ENCODE data around the gene AEBP1.
A peak's percentile ranks its signal among the peaks of the same experiment; 100 is the strongest.

The AEBP1 gene

GRCh38 chr7:44102846-44103565, 1.1 kb upstream of the AEBP1 start:
- peaks cover 6 to 29% of the 10 kb centered on the region in 2 donors for H3K27me3 ChIP-seq (ENCODE audit: control insufficient read depth in 1 of 2, insufficient read depth in 2 of 2, low read length in 2 of 2)
- H3K9ac ChIP-seq (ENCODE audit: low read length): no peak overlapping the region
- H3K9me3 ChIP-seq (ENCODE audit: low read length): no peaks in the 10 kb centered on the region
- H3K4me3 ChIP-seq (ENCODE audit: low read depth in 1 of 2, low read length in 2 of 2): no peak overlapping the region
- H3K4me1 ChIP-seq (ENCODE audit: insufficient read depth, low read length): no peaks in the 10 kb centered on the region
- H3K27ac ChIP-seq (ENCODE audit: low read depth, low read length): no peak overlapping the region
- no peaks in the 10 kb centered on the region for H3K36me3 ChIP-seq (ENCODE audit: insufficient read depth, low read length)

GRCh38 chr7:44103566-44103922, 601 bp upstream of the AEBP1 start:
- no peak overlapping the region for H3K4me3 ChIP-seq (ENCODE audit: low read depth in 1 of 2, low read length in 2 of 2)
- H3K27me3 ChIP-seq (ENCODE audit: control insufficient read depth in 1 of 2, insufficient read depth in 2 of 2, low read length in 2 of 2): peaks cover 6 to 29% of the 10 kb centered on the region in 2 donors
- no peaks in the 10 kb centered on the region for H3K36me3 ChIP-seq (ENCODE audit: insufficient read depth, low read length)
- no peak overlapping the region for H3K9ac ChIP-seq (ENCODE audit: low read length)
- no peaks in the 10 kb centered on the region for H3K9me3 ChIP-seq (ENCODE audit: low read length)
- H3K27ac ChIP-seq (ENCODE audit: low read depth, low read length): no peak overlapping the region
- no peaks in the 10 kb centered on the region for H3K4me1 ChIP-seq (ENCODE audit: insufficient read depth, low read length)

DNA sequence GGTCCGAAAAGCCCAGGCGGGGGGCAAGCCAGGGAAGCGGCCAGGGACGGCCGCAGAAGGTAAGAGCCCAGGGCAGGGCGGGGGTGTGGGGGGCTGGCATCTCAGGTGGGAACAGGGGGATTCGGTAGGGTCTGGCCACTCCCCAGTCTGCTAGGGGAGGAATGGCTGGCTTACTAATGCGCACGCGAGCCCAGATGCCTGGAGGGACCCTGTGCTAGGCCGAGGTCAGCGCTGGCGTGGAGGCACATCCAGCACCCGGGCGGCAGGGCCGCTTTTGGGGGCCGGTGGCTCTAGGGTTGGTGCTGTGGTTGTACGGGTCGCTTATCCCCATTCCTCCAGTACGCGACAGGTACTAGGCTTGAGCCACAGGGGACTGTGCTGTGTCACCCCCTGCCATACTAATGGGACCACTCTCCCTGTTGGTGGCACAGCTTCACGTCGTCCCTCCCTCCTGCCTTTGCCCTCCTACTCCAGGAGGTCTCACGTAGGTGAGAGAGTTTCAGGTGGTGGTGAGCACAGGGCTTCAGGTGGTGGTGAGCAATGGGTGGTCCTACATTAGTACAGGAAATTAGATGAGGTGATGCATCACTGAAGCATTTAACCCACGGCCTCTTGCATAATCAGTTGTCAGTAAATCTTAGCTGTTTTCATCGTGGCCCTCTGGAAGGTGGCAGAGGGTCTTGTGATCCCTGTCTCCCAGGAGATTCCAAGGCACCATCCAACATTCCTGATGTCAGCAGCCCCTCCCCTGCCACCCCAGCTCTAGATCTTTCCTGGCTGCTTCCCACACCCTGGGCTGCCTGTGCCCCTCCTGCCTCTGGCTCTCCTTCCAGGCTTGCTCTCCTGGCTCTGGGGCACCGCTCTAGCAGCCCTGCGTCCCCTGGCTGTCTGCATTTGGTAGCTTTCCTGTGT, 971 bp downstream of the AEBP1 start:
- Histone ChIP-seq H3K4me1 (ENCODE audit: insufficient read depth, low read length) (no peaks in the 10 kb centered on the region), H3K27ac (ENCODE audit: low read depth, low read length) (peak overlapping the region; percentile 61), H3K27me3 (ENCODE audit: control insufficient read depth in 1 of 2, insufficient read depth in 2 of 2, low read length in 2 of 2) (peaks cover 6 to 29% of the 10 kb centered on the region in 2 donors), H3K4me3 (ENCODE audit: low read depth in 1 of 2, low read length in 2 of 2) (peak overlapping the region; percentile 58 to 64), H3K36me3 (ENCODE audit: insufficient read depth, low read length) (no peaks in the 10 kb centered on the region), H3K9me3 (ENCODE audit: low read length) (no peaks in the 10 kb centered on the region), H3K9ac (ENCODE audit: low read length) (peak overlapping the region; percentile 27)

- Histone ChIP-seq H3K27ac (ENCODE audit: low read depth, low read length) (peak overlapping the region; percentile 61), H3K36me3 (ENCODE audit: insufficient read depth, low read length) (no peaks in the 10 kb centered on the region), H3K4me1 (ENCODE audit: insufficient read depth, low read length) (no peaks in the 10 kb centered on the region), H3K9me3 (ENCODE audit: low read length) (no peaks in the 10 kb centered on the region), H3K4me3 (ENCODE audit: low read depth in 1 of 2, low read length in 2 of 2) (peak overlapping the region; percentile 38 to 58), H3K9ac (ENCODE audit: low read length) (peak overlapping the region; percentile 24), H3K27me3 (ENCODE audit: control insufficient read depth in 1 of 2, insufficient read depth in 2 of 2, low read length in 2 of 2) (peaks cover 6 to 29% of the 10 kb centered on the region in 2 donors)
Measured at GRCh38 chr7:44105832-44106231, 1.7 kb downstream of the AEBP1 start.

- no peak overlapping the region for H3K27ac ChIP-seq (ENCODE audit: low read depth, low read length)
- H3K27me3 ChIP-seq (ENCODE audit: control insufficient read depth in 1 of 2, insufficient read depth in 2 of 2, low read length in 2 of 2): peaks cover 6 to 29% of the 10 kb centered on the region in 2 donors
- peak overlapping the region in 1 of 2 donors; percentile 58 for H3K4me3 ChIP-seq (ENCODE audit: low read depth in 1 of 2, low read length in 2 of 2)
- H3K4me1 ChIP-seq (ENCODE audit: insufficient read depth, low read length): no peaks in the 10 kb centered on the region
- H3K9me3 ChIP-seq (ENCODE audit: low read length): no peaks in the 10 kb centered on the region
- no peak overlapping the region for H3K9ac ChIP-seq (ENCODE audit: low read length)
- H3K36me3 ChIP-seq (ENCODE audit: insufficient read depth, low read length): no peaks in the 10 kb centered on the region
Measured at GRCh38 chr7:44106311-44107065, 2.3 kb downstream of the AEBP1 start.

GRCh38 chr7:44107116-44107960, 3.2 kb downstream of the AEBP1 start:
- Histone ChIP-seq H3K27ac (ENCODE audit: low read depth, low read length) (no peak overlapping the region), H3K27me3 (ENCODE audit: control insufficient read depth in 1 of 2, insufficient read depth in 2 of 2, low read length in 2 of 2) (peaks cover 6 to 29% of the 10 kb centered on the region in 2 donors), H3K4me3 (ENCODE audit: low read depth in 1 of 2, low read length in 2 of 2) (no peak overlapping the region), H3K9ac (ENCODE audit: low read length) (no peak overlapping the region), H3K9me3 (ENCODE audit: low read length) (no peaks in the 10 kb centered on the region), H3K4me1 (ENCODE audit: insufficient read depth, low read length) (no peaks in the 10 kb centered on the region), H3K36me3 (ENCODE audit: insufficient read depth, low read length) (no peaks in the 10 kb centered on the region)

DNA sequence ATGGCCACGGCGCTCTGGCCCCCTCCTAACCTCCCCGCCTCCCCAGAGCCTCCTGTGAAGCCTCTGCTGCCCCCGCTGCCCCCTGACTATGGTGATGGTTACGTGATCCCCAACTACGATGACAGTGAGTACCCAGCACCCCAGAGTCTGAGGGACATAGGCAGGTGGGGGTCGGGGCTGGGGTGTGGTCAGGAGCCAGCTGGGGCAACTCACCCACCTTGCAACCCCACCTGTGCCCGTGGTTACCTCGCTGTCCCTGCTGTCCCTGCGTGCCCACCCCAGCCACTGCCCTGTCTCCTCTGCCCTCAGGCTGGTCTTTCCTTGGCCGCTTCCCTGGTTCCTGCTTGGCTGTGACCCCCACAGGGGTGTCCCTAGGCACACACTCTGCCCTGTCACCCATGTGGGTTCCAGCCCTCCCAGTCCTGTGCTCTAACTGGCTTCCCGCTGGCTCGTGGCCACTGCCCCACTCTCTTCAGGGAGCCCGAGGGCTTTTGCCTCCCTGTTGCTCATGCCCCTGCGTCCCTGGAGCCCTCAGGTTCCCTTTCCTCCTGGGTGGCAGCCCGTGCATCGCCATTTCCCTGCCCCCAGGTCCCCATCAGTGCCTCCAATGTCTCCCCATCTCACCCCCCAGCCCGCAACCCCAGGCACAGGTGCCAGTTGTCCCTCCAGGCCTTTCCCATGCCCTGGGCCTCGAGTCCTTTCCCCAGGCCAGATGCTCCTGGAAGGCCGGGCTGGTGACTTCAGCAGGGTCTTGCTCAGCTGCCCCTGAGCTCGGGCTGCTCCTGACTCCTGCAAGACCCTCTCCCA, 4.0 kb downstream of the AEBP1 start:
- no peaks in the 10 kb centered on the region for H3K4me1 ChIP-seq (ENCODE audit: insufficient read depth, low read length)
- no peak overlapping the region for H3K27ac ChIP-seq (ENCODE audit: low read depth, low read length)
- no peak overlapping the region for H3K9ac ChIP-seq (ENCODE audit: low read length)
- H3K36me3 ChIP-seq (ENCODE audit: insufficient read depth, low read length): no peaks in the 10 kb centered on the region
- H3K4me3 ChIP-seq (ENCODE audit: low read depth in 1 of 2, low read length in 2 of 2): no peak overlapping the region
- H3K9me3 ChIP-seq (ENCODE audit: low read length): no peaks in the 10 kb centered on the region
- peaks cover 6 to 28% of the 10 kb centered on the region in 2 donors for H3K27me3 ChIP-seq (ENCODE audit: control insufficient read depth in 1 of 2, insufficient read depth in 2 of 2, low read length in 2 of 2)

DNA sequence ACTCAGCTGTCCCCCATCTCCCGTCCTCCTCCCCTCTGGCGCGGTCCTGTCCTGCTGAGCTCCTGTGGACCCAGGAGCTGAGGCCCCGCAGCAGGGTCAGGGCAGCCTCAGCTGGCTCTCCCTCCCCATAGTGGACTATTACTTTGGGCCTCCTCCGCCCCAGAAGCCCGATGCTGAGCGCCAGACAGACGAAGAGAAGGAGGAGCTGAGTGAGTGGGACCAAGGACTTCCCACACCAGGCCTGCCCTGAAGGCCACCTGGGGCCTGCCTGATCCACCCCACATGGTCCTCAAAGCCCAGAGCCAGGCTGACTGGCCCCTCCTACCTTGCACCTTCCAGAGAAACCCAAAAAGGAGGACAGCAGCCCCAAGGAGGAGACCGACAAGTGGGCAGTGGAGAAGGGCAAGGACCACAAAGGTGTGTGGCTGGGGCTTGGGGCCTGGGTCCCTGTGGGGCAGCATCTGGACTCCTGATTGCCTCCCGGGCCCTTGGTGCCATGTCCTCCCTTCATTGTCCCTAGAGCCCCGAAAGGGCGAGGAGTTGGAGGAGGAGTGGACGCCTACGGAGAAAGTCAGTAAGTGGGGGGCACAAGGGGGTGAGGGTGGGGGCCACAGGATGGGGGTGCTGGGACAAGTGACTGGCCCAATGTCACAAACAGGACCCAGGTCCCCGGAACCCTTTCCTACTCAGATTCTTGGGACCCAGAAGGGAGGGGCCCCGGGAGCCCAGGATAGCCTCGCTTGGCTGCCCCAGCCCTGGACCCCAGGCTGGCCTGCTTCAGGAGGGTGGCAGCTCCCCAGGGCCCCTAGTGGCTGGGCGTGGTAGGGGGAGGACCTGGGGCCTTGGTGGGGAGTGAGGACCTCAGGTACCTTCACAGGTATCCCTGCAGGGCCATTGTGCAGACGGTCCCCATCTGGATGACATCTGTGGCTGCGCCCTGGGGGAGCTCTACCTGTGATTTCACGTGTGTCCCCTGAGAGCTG, 4.9 kb downstream of the AEBP1 start:
- Histone ChIP-seq H3K9ac (ENCODE audit: low read length) (no peak overlapping the region), H3K27me3 (ENCODE audit: control insufficient read depth in 1 of 2, insufficient read depth in 2 of 2, low read length in 2 of 2) (peaks cover 6 to 20% of the 10 kb centered on the region in 2 donors), H3K36me3 (ENCODE audit: insufficient read depth, low read length) (no peaks in the 10 kb centered on the region)

DNA sequence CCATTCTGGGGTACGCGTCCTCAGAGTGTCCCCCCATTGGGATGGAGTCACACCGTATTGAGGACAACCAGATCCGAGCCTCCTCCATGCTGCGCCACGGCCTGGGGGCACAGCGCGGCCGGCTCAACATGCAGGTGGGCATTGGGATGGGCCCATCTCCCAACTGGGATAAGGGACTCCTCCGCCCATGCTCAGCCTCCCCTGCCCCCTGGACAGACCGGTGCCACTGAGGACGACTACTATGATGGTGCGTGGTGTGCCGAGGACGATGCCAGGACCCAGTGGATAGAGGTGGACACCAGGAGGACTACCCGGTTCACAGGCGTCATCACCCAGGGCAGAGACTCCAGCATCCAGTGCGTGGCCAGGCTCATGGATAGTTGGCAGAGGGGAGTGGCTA, 5.8 kb downstream of the AEBP1 start:
- Histone ChIP-seq H3K27me3 (ENCODE audit: control insufficient read depth in 1 of 2, insufficient read depth in 2 of 2, low read length in 2 of 2) (peaks cover 6 to 12% of the 10 kb centered on the region in 2 donors), H3K36me3 (ENCODE audit: insufficient read depth, low read length) (peaks cover 3% of the 10 kb centered on the region), H3K9ac (ENCODE audit: low read length) (no peak overlapping the region), H3K4me3 (ENCODE audit: low read depth in 1 of 2, low read length in 2 of 2) (no peak overlapping the region), H3K27ac (ENCODE audit: low read depth, low read length) (no peak overlapping the region), H3K9me3 (ENCODE audit: low read length) (no peaks in the 10 kb centered on the region), H3K4me1 (ENCODE audit: insufficient read depth, low read length) (no peaks in the 10 kb centered on the region)

More for the DNA sequence above, 4.9 kb downstream of the AEBP1 start:
- Histone ChIP-seq H3K4me3 (ENCODE audit: low read depth in 1 of 2, low read length in 2 of 2) (no peak overlapping the region), H3K4me1 (ENCODE audit: insufficient read depth, low read length) (no peaks in the 10 kb centered on the region), H3K27ac (ENCODE audit: low read depth, low read length) (no peak overlapping the region), H3K9me3 (ENCODE audit: low read length) (no peaks in the 10 kb centered on the region)
